A549 (cell line): ENCODE results near the gene PCDHGA6. TPM values are rescaled to one million over a fixed set of nuclear protein-coding genes. Genes with fewer than 3 reads are reported as not detected.
"Not testable (repeated sequence)": the region's sequence is repeated elsewhere in the genome, so short reads cannot be mapped to it uniquely, and the experiment has no call there.

Experiments
- ATAC-seq, 2 experiments: fragments of 200-7000 bp in 1 of 2; fragments of >200 bp in 1 of 2; cut with Nextera tagmentation in 1 of 2; cut with Tn5 transposase in 1 of 2; 3 replicates each; pipeline versions ENCODE4 v1.8.0 to v1.9.1; 2018 to 2020; ENCODE audit warnings: mild to moderate bottlenecking in 1 of 2, moderate library complexity in 1 of 2
- CTCF ChIA-PET: fragments of 300-600 bp; sonication (Branson Sonifier 250); formaldehyde crosslinking; extraction: SDS; loops from one replicate; lab custom pipeline; 2021; ENCODE audit warnings: antibody characterized with exemption, inconsistent platforms; lab: Yijun Ruan, JAX
- POLR2A ChIA-PET: fragments of 350-600 bp; formaldehyde crosslinking; extraction: SDS; loops from one replicate; lab custom pipeline; 2021; ENCODE audit warnings: antibody characterized with exemption, inconsistent platforms; lab: Yijun Ruan, JAX
- DNase-seq, 2 experiments: peaks; one replicate each; pipeline versions ENCODE4 v3.0.0 to v3.0.0-alpha.2; 2011 to 2016; ENCODE audit warnings: low read depth in 1 of 2, low spot score in 1 of 2
- FAIRE-seq: peaks from 2 replicates; lab custom pipeline; 2011; peaks lifted over from hg19 to GRCh38; lab: Jason Lieb, UNC
- H3K27ac ChIP-seq, 2 experiments: fragments of >200 bp; sonication (Bioruptor Twin); formaldehyde crosslinking; 3 replicates each; pipeline ENCODE4 v1.5.1; 2016 to 2017
- H3K4me1 ChIP-seq: fragments of >200 bp; sonication (Bioruptor Twin); formaldehyde crosslinking; 3 replicates; pipeline ENCODE4 v1.6.1; 2016
- H3K4me2 ChIP-seq: fragments of >200 bp; sonication (Bioruptor Twin); formaldehyde crosslinking; 3 replicates; pipeline ENCODE4 v1.6.1; 2016
- H3K4me3 ChIP-seq: fragments of >200 bp; sonication (Bioruptor Twin); formaldehyde crosslinking; 3 replicates; pipeline ENCODE4 v1.5.1; 2016
- H3K9me3 ChIP-seq: fragments of >200 bp; sonication (Bioruptor Twin); formaldehyde crosslinking; 3 replicates; pipeline ENCODE4 v1.6.1; 2016
- ATOH8 ChIP-seq: fragments of 250-450 bp; sonication (Bioruptor Pico); IDR thresholded peaks from 2 replicates; pipeline ENCODE4 v1.5.0; 2020; ENCODE audit warnings: low read depth, mild to moderate bottlenecking, moderate library complexity
- CBX8 ChIP-seq: fragments of 200-600 bp; sonication (generic); IDR thresholded peaks from 2 replicates; pipeline ENCODE4 v1.6.1; 2016
- EHF ChIP-seq: fragments of 250-450 bp; sonication (Bioruptor Pico); IDR thresholded peaks from 2 replicates; pipeline ENCODE4 v1.5.0; 2020; ENCODE audit warnings: mild to moderate bottlenecking
- ELK1 ChIP-seq: fragments of 150-350 bp; IDR thresholded peaks from 2 replicates; pipeline ENCODE4 v1.6.1; 2014; ENCODE audit warnings: low read depth, mild to moderate bottlenecking, low read length
- FOSB ChIP-seq: fragments of 250-450 bp; sonication (Bioruptor Pico); IDR thresholded peaks from 2 replicates; pipeline ENCODE4 v1.5.0; 2020; ENCODE audit warnings: mild to moderate bottlenecking, moderate library complexity
- FOXS1 ChIP-seq: fragments of 250-450 bp; sonication (Bioruptor Pico); IDR thresholded peaks from 2 replicates; pipeline ENCODE4 v1.5.0; 2020; ENCODE audit warnings: mild to moderate bottlenecking, moderate library complexity
- HDAC2 ChIP-seq: fragments of 200-600 bp; sonication (generic); IDR thresholded peaks from 2 replicates; pipeline ENCODE4 v1.6.1; 2016
- HES2 ChIP-seq: fragments of >200 bp; sonication (Bioruptor Twin); formaldehyde crosslinking; IDR thresholded peaks from 2 replicates; pipeline ENCODE4 v1.6.1; 2016
- HEYL ChIP-seq: fragments of 250-450 bp; sonication (Bioruptor Pico); IDR thresholded peaks from 2 replicates; pipeline ENCODE4 v1.8.0; 2021; ENCODE audit warnings: mild to moderate bottlenecking, moderate library complexity
- HOXA7 ChIP-seq: fragments of 250-450 bp; sonication (Bioruptor Pico); IDR thresholded peaks from 2 replicates; pipeline ENCODE4 v1.5.0; 2020; ENCODE audit warnings: mild to moderate bottlenecking, moderate library complexity
- JUN ChIP-seq, 2 experiments: fragments of >200 bp; sonication (Bioruptor Twin); formaldehyde crosslinking; IDR thresholded peaks; 2 replicates in 1 of 2; 3 replicates in 1 of 2; pipeline ENCODE4 v1.6.1; 2016 to 2017
- MAFK ChIP-seq: fragments of 450-650 bp; IDR thresholded peaks from 2 replicates; pipeline ENCODE4 v1.6.1; 2014; ENCODE audit not compliant: partially characterized antibody
- MAX ChIP-seq: IDR thresholded peaks from 2 replicates; pipeline ENCODE4 v1.6.1; 2012
- NFE2L2 ChIP-seq: fragments of 150-350 bp; conservative IDR thresholded peaks from 2 replicates; pipeline ENCODE4 v1.6.1; 2014; ENCODE audit warnings: low read length
- NPAS2 ChIP-seq: fragments of 250-450 bp; sonication (Bioruptor Pico); IDR thresholded peaks from 2 replicates; pipeline ENCODE4 v1.8.0; 2022; ENCODE audit warnings: mild to moderate bottlenecking, moderate library complexity, borderline replicate concordance
- PBX3 ChIP-seq: IDR thresholded peaks from 2 replicates; pipeline ENCODE4 v1.6.1; 2012
- POLR2A ChIP-seq: IDR thresholded peaks from 2 replicates; pipeline ENCODE4 v1.6.1; 2012; ENCODE audit warnings: mild to moderate bottlenecking, low read length
- RAD21 ChIP-seq, 2 experiments: fragments of >200 bp in 1 of 2; sonication (Bioruptor Twin) in 1 of 2; formaldehyde crosslinking in 1 of 2; IDR thresholded peaks in 1 of 2; conservative IDR thresholded peaks in 1 of 2; 2 replicates in 1 of 2; 3 replicates in 1 of 2; pipeline ENCODE4 v1.6.1; 2012 to 2018; ENCODE audit warnings: inconsistent platforms in 1 of 2
- SMC3 ChIP-seq: fragments of >200 bp; sonication (Bioruptor Twin); formaldehyde crosslinking; IDR thresholded peaks from 3 replicates; pipeline ENCODE4 v1.6.1; 2018; ENCODE audit warnings: inconsistent platforms
- SREBF2 ChIP-seq: fragments of 450-650 bp; IDR thresholded peaks from 2 replicates; pipeline ENCODE4 v1.6.1; 2014; ENCODE audit warnings: mild to moderate bottlenecking, moderate library complexity
- TFCP2L1 ChIP-seq: fragments of 250-450 bp; sonication (Bioruptor Pico); IDR thresholded peaks from 2 replicates; pipeline ENCODE4 v1.5.0; 2021; ENCODE audit warnings: mild to moderate bottlenecking
- ZC3H11A ChIP-seq: fragments of 450-650 bp; IDR thresholded peaks from 2 replicates; pipeline ENCODE4 v1.6.1; 2014; ENCODE audit warnings: antibody characterized with exemption, mild to moderate bottlenecking
- WGBS: methylation state at CpG from one replicate; pipeline ENCODE4 v1.1.6; 2017; ENCODE audit errors: missing lambda C conversion rate; 5-methylcytosine and 5-hydroxymethylcytosine counted together
- polyA plus RNA-seq, 4 experiments: library from polyadenylated mRNA; depleted of rRNA in 3 of 4; stranded (reverse); fragments of >200 nt; fragmentation: RNase III in 1 of 4; extraction: RNeasy Plus Mini Kit Qiagen cat#74134 plus additional on column Dnase treatment in 1 of 4; gene quantifications; 2 replicates in 3 of 4; 3 replicates in 1 of 4; pipeline ENCODE4 v1.2.3, GENCODE V29; 2011 to 2017
- TF ChIP-seq, protein P1 (sequence below): fragments of 250-450 bp; sonication (Bioruptor Pico); IDR thresholded peaks from 2 replicates; pipeline ENCODE4 v1.5.0; 2021; ENCODE audit warnings: mild to moderate bottlenecking, moderate library complexity, borderline replicate concordance
- TF ChIP-seq, protein P2 (sequence below): fragments of 450-650 bp; IDR thresholded peaks from 2 replicates; pipeline ENCODE4 v1.6.1; 2014; ENCODE audit warnings: antibody characterized with exemption

The PCDHGA6 gene
- polyA plus RNA-seq, 2 of the 4 experiments (the other 2 are of a cell fraction): 0.23 to 1.0 TPM

DNA sequence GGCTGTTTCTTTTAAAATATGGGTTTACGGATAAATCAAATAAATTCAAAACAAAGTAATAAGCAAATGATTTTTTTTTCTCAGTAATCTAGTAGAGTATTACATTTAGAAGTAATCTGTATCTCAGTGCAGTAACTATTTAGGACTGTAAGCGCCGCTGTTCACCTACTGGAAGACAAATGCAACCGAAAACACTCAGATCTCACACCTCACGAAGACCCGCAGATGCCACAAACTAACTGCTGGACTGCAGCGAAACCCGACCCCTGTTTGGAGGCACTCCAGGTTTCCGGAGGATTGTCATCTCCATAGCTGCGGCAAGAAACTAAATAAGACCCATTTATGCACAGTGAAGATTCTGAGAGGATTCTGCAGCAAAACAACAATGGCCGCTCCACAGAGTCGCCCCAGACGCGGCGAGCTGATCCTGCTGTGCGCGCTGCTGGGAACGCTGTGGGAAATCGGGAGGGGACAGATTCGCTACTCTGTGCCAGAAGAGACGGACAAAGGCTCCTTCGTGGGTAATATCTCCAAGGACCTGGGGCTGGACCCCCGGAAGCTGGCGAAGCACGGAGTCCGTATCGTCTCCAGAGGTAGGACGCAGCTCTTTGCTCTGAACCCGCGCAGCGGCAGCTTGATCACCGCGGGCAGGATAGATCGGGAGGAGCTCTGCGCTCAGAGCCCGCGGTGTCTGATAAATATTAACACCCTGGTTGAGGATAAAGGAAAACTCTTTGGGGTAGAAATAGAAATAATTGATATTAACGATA, 18.9 kb downstream of the PCDHGA6 start, which contains the start of gene PCDHGA8:
Gene PCDHGA8, plus strand, starts transcription at position 205 of the 770 bp plus-strand sequence. Its CDS starts 181 bp downstream, at position 386.
- Histone ChIP-seq H3K27ac (no peak within 1 kb of the TSS), H3K9me3 (peaks cover 68% of the 10 kb centered on the region), H3K4me3 (no peak within 1 kb of the TSS), H3K4me1 (no peaks in the 10 kb centered on the region), H3K4me2 (no peak within 1 kb of the TSS)
- CTCF ChIA-PET: interaction anchor here (0.9 to 2.1 kb wide), 6 partner anchors 22 to 193 kb away, joined by 3 to 5 read pairs (median 4); partner anchors contain the start of genes PCDHB11, PCDHGB1 and PCDHGB3
- POLR2A ChIA-PET: no interaction called here
- no peak for ATAC-seq
- DNase-seq: peak in 1 of 2 experiments; percentile 27
- TF ChIP-seq NPAS2 (CRISPR knock-in tag) (no peak), FOSB (no peak), MAX (peak; percentile 31; the same call in 1 of the 2 replicates), SREBF2 (no peak), FOXS1 (CRISPR knock-in tag) (no peak), EHF (CRISPR knock-in tag) (no peak), NFE2L2 (no peak), RAD21 (conservative IDR thresholded peaks at IDR 0.05 in 1 of 2, IDR thresholded peaks at IDR 0.05 in 1 of 2) (peak in 1 of 2 experiments; percentile 22; a peak in 1 of 5 replicates)
- TF ChIP-seq, all 56 proteins: peak for 2
- WGBS: 81% methylated on average over 34 of the region's 38 CpGs
- FAIRE-seq: no peak

GRCh38 chr5:141393267-141393666, 19.6 kb downstream of the PCDHGA6 start:
- ChIA-PET POLR2A (no interaction called here), CTCF (interaction anchor here (0.9 to 1.5 kb wide), 5 partner anchors 10 to 165 kb away, joined by 3 to 5 read pairs (median 4); partner anchors contain the start of genes PCDHGA7, PCDHGB1 and PCDHGB3)
- FAIRE-seq (no peak), DNase-seq (no peak), ATAC-seq (no peak)
- 72% methylated on average over 20 of the region's 21 CpGs for WGBS
- no peaks in the 10 kb centered on the region for H3K4me1 ChIP-seq
- no peak for TF ChIP-seq RAD21 (conservative IDR thresholded peaks at IDR 0.05 in 1 of 2, IDR thresholded peaks at IDR 0.05 in 1 of 2)
- TF ChIP-seq TFCP2L1 (CRISPR knock-in tag): no peak
- TF ChIP-seq HDAC2: no peak
- TF ChIP-seq PBX3: no peak
- no peak for TF ChIP-seq HES2
- TF ChIP-seq JUN (IDR thresholded peaks at IDR 0.05): no peak
- TF ChIP-seq HEYL (CRISPR knock-in tag): no peak
- no peak for TF ChIP-seq ZC3H11A
- TF ChIP-seq, protein P1, sequence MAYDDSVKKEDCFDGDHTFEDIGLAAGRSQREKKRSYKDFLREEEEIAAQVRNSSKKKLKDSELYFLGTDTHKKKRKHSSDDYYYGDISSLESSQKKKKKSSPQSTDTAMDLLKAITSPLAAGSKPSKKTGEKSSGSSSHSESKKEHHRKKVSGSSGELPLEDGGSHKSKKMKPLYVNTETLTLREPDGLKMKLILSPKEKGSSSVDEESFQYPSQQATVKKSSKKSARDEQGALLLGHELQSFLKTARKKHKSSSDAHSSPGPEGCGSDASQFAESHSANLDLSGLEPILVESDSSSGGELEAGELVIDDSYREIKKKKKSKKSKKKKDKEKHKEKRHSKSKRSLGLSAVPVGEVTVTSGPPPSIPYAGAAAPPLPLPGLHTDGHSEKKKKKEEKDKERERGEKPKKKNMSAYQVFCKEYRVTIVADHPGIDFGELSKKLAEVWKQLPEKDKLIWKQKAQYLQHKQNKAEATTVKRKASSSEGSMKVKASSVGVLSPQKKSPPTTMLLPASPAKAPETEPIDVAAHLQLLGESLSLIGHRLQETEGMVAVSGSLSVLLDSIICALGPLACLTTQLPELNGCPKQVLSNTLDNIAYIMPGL (CRISPR knock-in tag): no peak
- TF ChIP-seq SMC3: no peak
- TF ChIP-seq MAFK: no peak
- no peak for TF ChIP-seq HOXA7 (CRISPR knock-in tag)
- TF ChIP-seq, protein P2, sequence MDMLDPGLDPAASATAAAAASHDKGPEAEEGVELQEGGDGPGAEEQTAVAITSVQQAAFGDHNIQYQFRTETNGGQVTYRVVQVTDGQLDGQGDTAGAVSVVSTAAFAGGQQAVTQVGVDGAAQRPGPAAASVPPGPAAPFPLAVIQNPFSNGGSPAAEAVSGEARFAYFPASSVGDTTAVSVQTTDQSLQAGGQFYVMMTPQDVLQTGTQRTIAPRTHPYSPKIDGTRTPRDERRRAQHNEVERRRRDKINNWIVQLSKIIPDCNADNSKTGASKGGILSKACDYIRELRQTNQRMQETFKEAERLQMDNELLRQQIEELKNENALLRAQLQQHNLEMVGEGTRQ: no peak
- no peak for TF ChIP-seq POLR2A
- TF ChIP-seq ATOH8 (CRISPR knock-in tag): no peak
- TF ChIP-seq CBX8: no peak
- no peak for TF ChIP-seq ELK1
- no peak for TF ChIP-seq MAX
- H3K4me2 ChIP-seq: no peak overlapping the region
- no peak overlapping the region for H3K27ac ChIP-seq
- H3K4me3 ChIP-seq: no peak overlapping the region
- H3K9me3 ChIP-seq: peaks cover 67% of the 10 kb centered on the region

DNA sequence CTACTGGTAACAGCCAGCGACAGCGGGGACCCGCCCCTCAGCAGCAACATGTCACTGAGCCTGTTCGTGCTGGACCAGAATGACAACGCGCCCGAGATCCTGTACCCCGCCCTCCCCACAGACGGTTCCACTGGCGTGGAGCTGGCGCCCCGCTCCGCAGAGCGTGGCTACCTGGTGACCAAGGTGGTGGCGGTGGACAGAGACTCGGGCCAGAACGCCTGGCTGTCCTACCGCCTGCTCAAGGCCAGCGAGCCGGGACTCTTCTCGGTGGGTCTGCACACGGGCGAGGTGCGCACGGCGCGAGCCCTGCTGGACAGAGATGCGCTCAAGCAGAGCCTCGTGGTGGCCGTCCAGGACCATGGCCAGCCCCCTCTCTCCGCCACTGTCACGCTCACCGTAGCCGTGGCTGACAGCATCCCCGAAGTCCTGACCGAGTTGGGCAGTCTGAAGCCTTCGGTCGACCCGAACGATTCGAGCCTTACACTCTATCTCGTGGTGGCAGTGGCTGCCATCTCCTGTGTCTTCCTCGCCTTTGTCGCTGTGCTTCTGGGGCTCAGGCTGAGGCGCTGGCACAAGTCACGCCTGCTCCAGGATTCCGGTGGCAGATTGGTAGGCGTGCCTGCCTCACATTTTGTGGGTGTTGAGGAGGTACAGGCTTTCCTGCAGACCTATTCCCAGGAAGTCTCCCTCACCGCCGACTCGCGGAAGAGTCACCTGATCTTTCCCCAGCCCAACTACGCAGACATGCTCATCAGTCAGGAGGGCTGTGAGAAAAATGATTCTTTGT, 20.9 kb downstream of the PCDHGA6 start:
- H3K4me1 ChIP-seq, H3K27ac ChIP-seq, ATAC-seq, POLR2A ChIA-PET, H3K4me2 ChIP-seq, FAIRE-seq, DNase-seq, H3K4me3 ChIP-seq: not testable (repeated sequence)
- WGBS: 82% methylated on average over 26 of the region's 53 CpGs
- peaks cover 70% of the 10 kb centered on the region for H3K9me3 ChIP-seq
- CTCF ChIA-PET: interaction anchor here (1.1 to 1.9 kb wide), 3 partner anchors 12 to 310 kb away, joined by 3 to 4 read pairs (median 3); partner anchors contain the start of genes PCDHGA7 and PCDHGB7
